Astrocyte of the hippocampus (primary cell): ENCODE data around the gene GRM6.

Experiments
- DNase-seq: peaks from one replicate; pipeline ENCODE4 v3.0.0; 2011; ENCODE audit warnings: low read depth, low spot score

GRM6 gene

GRCh38 chr5:178984145-178985072 lies 10.7 kb downstream of the GRM6 start:
- DNase-seq, result no peak

GRCh38 chr5:178983728-178984127 lies 11.4 kb downstream of the GRM6 start:
- DNase-seq, result no peak

- no peak for DNase-seq
Measured at GRCh38 chr5:178982941-178983340, 12.2 kb downstream of the GRM6 start.

GRCh38 chr5:178981381-178981780 lies 13.7 kb downstream of the GRM6 start:
- no peak for DNase-seq

DNA sequence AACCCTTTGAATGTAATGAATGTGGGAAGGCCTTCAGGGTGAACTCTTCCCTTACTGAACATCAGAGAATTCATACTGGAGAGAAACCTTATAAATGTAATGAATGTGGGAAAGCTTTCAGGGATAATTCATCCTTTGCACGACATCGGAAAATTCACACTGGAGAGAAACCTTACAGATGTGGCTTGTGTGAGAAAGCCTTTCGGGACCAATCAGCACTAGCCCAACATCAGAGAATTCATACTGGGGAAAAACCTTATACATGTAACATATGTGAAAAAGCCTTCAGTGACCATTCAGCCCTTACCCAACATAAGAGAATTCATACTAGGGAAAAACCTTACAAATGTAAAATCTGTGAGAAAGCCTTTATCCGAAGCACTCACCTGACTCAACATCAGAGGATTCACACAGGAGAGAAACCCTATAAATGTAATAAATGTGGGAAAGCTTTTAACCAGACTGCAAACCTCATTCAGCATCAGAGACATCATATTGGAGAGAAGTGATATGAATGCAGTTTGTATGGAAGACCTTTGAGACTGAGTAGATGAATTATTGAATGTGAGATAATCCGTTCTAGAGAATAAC lies 29.6 kb downstream of the GRM6 start:
- no peak for DNase-seq

GRCh38 chr5:178941361-178941760 lies 53.8 kb downstream of the GRM6 start:
- DNase-seq, result peak; percentile 67

- DNase-seq, result peak; percentile 98
Measured at GRCh38 chr5:178940569-178941360, 54.4 kb downstream of the GRM6 start, which contains the start of gene ZNF454. TSS of gene ZNF454 (plus strand) at chr5:178941198. CDS start at chr5:178942792, 1,594 bp downstream.

DNA sequence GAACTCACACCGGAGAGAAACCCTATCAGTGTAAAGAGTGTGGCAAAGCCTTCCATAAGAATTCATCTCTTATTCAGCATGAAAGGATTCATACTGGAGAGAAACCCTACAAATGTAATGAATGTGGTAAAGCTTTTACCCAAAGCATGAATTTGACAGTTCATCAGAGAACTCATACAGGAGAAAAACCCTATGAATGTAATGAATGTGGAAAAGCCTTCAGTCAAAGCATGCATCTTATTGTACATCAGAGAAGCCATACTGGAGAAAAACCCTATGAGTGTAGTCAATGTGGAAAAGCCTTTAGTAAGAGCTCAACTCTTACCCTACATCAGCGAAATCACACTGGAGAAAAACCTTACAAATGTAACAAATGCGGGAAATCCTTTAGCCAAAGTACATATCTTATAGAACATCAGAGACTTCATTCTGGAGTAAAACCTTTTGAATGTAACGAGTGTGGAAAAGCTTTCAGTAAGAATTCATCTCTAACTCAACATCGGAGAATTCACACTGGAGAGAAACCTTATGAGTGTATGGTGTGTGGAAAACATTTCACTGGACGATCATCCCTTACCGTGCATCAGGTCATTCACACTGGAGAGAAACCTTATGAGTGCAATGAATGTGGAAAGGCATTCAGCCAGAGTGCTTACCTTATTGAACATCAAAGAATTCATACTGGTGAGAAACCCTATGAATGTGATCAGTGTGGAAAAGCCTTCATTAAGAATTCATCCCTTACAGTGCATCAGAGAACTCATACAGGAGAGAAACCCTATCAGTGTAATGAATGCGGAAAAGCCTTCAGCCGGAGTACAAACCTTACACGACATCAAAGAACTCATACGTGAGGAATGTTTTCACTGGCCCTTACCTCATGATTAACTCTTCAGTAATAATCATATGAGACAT lies 63.0 kb downstream of the GRM6 start:
- DNase-seq, result no peak
